ENCODE data around the gene FIP1L1. TPM values are rescaled to one million over a fixed set of nuclear protein-coding genes. Genes with fewer than 3 reads are reported as not detected.

FIP1L1 gene
- total and polyA plus RNA-seq, 10 donors = 32.4 to 87.0 (median 59.9) TPM

- H3K36me3 ChIP-seq = no peaks in the 10 kb centered on the region
- H3K4me3 ChIP-seq = no peak overlapping the region
- WGBS, 5 donors = 78 to 86% (median 83%) methylated on average over 12 to 17 of the region's 17 CpGs
- intact Hi-C loops (cut with DNase I; ENCODE audit: low total_unique reads) = no loop called here
- TF ChIP-seq POLR2AphosphoS5 (IDR thresholded peaks at IDR 0.05) (no peak), CTCF (IDR thresholded peaks at IDR 0.05 in 8 of 11, conservative IDR thresholded peaks at IDR 0.05 in 3 of 11) (no peak), POLR2A (IDR thresholded peaks at IDR 0.05) (no peak)
- DNase-seq = no peak
- H3K4me1 ChIP-seq = no peaks in the 10 kb centered on the region
- H3K27me3 ChIP-seq (replicated peaks in 1 of 7) = no peaks in the 10 kb centered on the region
- no peaks in the 10 kb centered on the region for H3K9me3 ChIP-seq
- H3K27ac ChIP-seq = peak overlapping the region in 2 of 8 donors; percentile 5 to 18
Measured at GRCh38 chr4:53507671-53508286, 130.3 kb downstream of the FIP1L1 start.

DNA sequence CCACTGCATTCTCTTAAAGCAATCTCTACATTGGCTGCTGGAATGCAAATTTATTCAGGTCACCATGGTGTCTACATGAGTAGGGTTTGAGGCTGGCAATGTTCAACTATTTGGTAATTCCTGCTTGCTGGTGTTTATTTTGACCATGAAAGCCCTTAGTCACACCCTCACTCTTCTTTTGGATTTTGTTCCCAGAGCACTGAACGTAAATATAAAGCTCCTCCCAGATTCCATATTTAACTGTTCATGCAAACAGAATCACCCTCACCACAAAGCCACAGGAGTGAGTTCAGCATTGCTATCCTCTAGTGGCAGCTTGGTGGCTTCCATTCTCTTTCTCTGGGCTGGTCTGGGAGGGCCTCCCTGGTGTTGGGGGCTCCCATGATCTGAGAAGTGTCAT is 131.0 kb downstream of the FIP1L1 start:
- no peaks in the 10 kb centered on the region for H3K4me1 ChIP-seq
- H3K27me3 ChIP-seq (replicated peaks in 1 of 7) = no peaks in the 10 kb centered on the region
- H3K27ac ChIP-seq = no peak overlapping the region
- no peak overlapping the region for H3K4me3 ChIP-seq
- WGBS, 5 donors = 54 to 73% (median 57%) methylated on average over 1 of the region's 1 CpG
- H3K36me3 ChIP-seq = no peaks in the 10 kb centered on the region
- H3K9me3 ChIP-seq = no peaks in the 10 kb centered on the region
- intact Hi-C loops (cut with DNase I; ENCODE audit: low total_unique reads) = no loop called here
- no peak for TF ChIP-seq POLR2A (IDR thresholded peaks at IDR 0.05)
- TF ChIP-seq CTCF (IDR thresholded peaks at IDR 0.05 in 8 of 11, conservative IDR thresholded peaks at IDR 0.05 in 3 of 11) = no peak
- no peak for TF ChIP-seq POLR2AphosphoS5 (IDR thresholded peaks at IDR 0.05)
- DNase-seq = no peak

DNA sequence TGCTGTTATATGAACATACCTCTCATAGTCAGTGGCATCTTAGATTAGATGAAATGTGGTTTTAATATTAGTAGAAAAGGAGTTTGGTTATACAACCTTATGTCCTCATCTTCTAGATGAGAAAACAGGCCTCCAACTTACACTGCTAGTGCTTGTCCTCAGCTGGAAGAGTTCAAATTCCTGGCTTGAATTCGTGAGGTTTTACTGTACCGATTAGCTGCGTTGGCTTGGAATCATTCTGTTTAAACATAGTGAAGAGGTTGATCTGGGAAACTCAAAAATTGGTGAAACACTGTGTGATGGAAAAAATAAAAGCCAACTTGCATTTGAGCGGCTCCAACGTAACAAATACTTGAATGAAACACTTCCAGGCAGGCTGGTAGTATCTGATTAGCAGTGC is 132.9 kb downstream of the FIP1L1 start:
- no peaks in the 10 kb centered on the region for H3K9me3 ChIP-seq
- H3K4me1 ChIP-seq = no peaks in the 10 kb centered on the region
- TF ChIP-seq POLR2AphosphoS5 (IDR thresholded peaks at IDR 0.05) = no peak
- TF ChIP-seq CTCF (IDR thresholded peaks at IDR 0.05 in 8 of 11, conservative IDR thresholded peaks at IDR 0.05 in 3 of 11) = no peak
- TF ChIP-seq POLR2A (IDR thresholded peaks at IDR 0.05) = no peak
- DNase-seq = no peak
- intact Hi-C loops (cut with DNase I; ENCODE audit: low total_unique reads) = no loop called here
- WGBS, 5 donors = 29 to 36% (median 34%) methylated on average over 4 to 5 of the region's 5 CpGs
- H3K36me3 ChIP-seq = no peaks in the 10 kb centered on the region
- no peaks in the 10 kb centered on the region for H3K27me3 ChIP-seq (replicated peaks in 1 of 7)
- H3K27ac ChIP-seq = no peak overlapping the region
- H3K4me3 ChIP-seq = no peak overlapping the region

Other genes with a start within 250 kb of the FIP1L1 start
- gene SCFD2, start 11.6 kb upstream of the FIP1L1 start, total RNA-seq = 10 to 100 TPM; 20.4 to 42.1 (median 23.0) TPM
- 1 to 10 TPM; 3.6 to 6.1 (median 4.8) TPM for gene SCFD2, start 11.6 kb upstream of the FIP1L1 start, polyA plus RNA-seq
- gene LNX1, start 213.8 kb downstream of the FIP1L1 start, total RNA-seq = under 1 TPM in 3 of 7 donors, not detected in 4; 0.09 to 0.20 (median 0.17) TPM
- gene LNX1, start 213.8 kb downstream of the FIP1L1 start, polyA plus RNA-seq = under 1 TPM in 2 of 3 donors, not detected in 1; 0.08 to 0.13 TPM